ENCODE data around the gene CETP. TPM values are rescaled to one million over a fixed set of nuclear protein-coding genes. Genes with fewer than 3 reads are reported as not detected.

CETP gene
- total and polyA plus RNA-seq, 9 of the 15 experiments (the other 6 are each of a cell fraction or from before 2014, with no cell fraction given): 0.07 to 0.11 TPM; not detected in 7

GRCh38 chr16:56945847-56946527, 15.8 kb upstream of the CETP start (continued):
- no peak for TF ChIP-seq UBTF (IDR thresholded peaks at IDR 0.05; ENCODE audit: borderline replicate concordance in 1 of 2, low read depth in 2 of 2, low read length in 2 of 2)
- TF ChIP-seq RBM22 (IDR thresholded peaks at IDR 0.05; ENCODE audit: low read depth, low read length, poor library complexity, severe bottlenecking): no peak
- TF ChIP-seq TAF7 (tag; IDR thresholded peaks at IDR 0.05): no peak
- no peak for TF ChIP-seq XRCC4 (IDR thresholded peaks at IDR 0.05; ENCODE audit: extremely low read depth, insufficient read depth, insufficient read length)
- no peak for TF ChIP-seq MYC (IDR thresholded peaks at IDR 0.05; ENCODE audit: low read depth, low read length)
- no peak for TF ChIP-seq MYC (CRISPR knock-in tag; IDR thresholded peaks at IDR 0.05; ENCODE audit: borderline replicate concordance, low read depth)
- no peak for TF ChIP-seq U2AF2 (optimal IDR thresholded peaks at IDR 0.05; ENCODE audit: low read depth, low read length)
- TF ChIP-seq ZNF12 (CRISPR knock-in tag; IDR thresholded peaks at IDR 0.05): no peak
- TF ChIP-seq HIVEP1 (CRISPR knock-in tag; IDR thresholded peaks at IDR 0.05): no peak
- no peak for TF ChIP-seq E2F3 (CRISPR knock-in tag; IDR thresholded peaks at IDR 0.05)
- no peak for TF ChIP-seq ZNF76 (CRISPR knock-in tag; IDR thresholded peaks at IDR 0.05; ENCODE audit: borderline replicate concordance)
- TF ChIP-seq, protein P1, sequence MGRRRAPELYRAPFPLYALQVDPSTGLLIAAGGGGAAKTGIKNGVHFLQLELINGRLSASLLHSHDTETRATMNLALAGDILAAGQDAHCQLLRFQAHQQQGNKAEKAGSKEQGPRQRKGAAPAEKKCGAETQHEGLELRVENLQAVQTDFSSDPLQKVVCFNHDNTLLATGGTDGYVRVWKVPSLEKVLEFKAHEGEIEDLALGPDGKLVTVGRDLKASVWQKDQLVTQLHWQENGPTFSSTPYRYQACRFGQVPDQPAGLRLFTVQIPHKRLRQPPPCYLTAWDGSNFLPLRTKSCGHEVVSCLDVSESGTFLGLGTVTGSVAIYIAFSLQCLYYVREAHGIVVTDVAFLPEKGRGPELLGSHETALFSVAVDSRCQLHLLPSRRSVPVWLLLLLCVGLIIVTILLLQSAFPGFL (CRISPR knock-in tag; IDR thresholded peaks at IDR 0.05): no peak
- no peak for TF ChIP-seq SMARCC2 (IDR thresholded peaks at IDR 0.05; ENCODE audit: low read depth)
- TF ChIP-seq ZNF239 (CRISPR knock-in tag; IDR thresholded peaks at IDR 0.05): no peak
- no peak for TF ChIP-seq MAX (CRISPR knock-in tag; IDR thresholded peaks at IDR 0.05)
- TF ChIP-seq, protein P2, sequence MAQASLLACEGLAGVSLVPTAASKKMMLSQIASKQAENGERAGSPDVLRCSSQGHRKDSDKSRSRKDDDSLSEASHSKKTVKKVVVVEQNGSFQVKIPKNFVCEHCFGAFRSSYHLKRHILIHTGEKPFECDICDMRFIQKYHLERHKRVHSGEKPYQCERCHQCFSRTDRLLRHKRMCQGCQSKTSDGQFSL (CRISPR knock-in tag; IDR thresholded peaks at IDR 0.05): no peak
- TF ChIP-seq, protein P2 (tag; IDR thresholded peaks at IDR 0.05): peak in 1 of 2 experiments; percentile 74; a peak in 1 of 4 replicates
- TF ChIP-seq ZNF165 (CRISPR knock-in tag; IDR thresholded peaks at IDR 0.05; ENCODE audit: borderline replicate concordance): no peak
- TF ChIP-seq VEZF1 (CRISPR knock-in tag; IDR thresholded peaks at IDR 0.05): 0 out of 2 replicates have a peak, but pooled peaks have one; percentile 3
- TF ChIP-seq EP400 (IDR thresholded peaks at IDR 0.05): no peak
- TF ChIP-seq, protein P3, sequence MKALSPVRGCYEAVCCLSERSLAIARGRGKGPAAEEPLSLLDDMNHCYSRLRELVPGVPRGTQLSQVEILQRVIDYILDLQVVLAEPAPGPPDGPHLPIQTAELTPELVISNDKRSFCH (CRISPR knock-in tag; IDR thresholded peaks at IDR 0.05): no peak
- TF ChIP-seq, protein P3 (tag; IDR thresholded peaks at IDR 0.05): no peak
- TF ChIP-seq SMARCA4 (IDR thresholded peaks at IDR 0.05): no peak

Measured in K562 (cell line).